Anterior cingulate cortex (tissue), 58 donors: ENCODE results near the gene DYRK3.

Experiments used
- DNase-seq, 58 donors: peaks; one replicate each; lab custom pipeline; 2025; lab: John Stamatoyannopoulos, UW

The DYRK3 gene

DNA sequence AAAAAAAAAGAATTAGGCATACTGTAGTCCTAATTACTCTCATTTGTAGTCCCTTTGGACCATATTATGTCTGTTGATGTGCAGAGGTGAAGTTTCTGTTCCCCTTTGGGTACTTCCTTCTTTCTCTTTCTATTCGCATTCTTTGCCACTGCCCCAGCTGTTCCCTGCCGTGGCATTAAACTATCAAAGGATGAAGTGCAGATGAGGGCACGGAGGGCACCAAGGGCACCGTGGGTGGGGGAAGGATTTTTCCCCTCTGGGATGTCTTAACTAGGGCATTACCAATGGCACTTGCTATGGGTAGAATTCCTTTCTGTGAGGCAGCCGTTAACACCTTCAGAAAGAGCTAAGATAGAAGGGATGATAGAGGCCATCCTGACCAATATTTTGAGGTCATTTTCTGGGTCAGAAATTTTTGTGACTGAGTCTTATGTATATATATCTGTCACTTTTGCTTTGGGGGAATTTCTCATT lies 44.4 kb downstream of the DYRK3 start:
- DNase-seq = peak in 1 of 58 donors; percentile 18

DNA sequence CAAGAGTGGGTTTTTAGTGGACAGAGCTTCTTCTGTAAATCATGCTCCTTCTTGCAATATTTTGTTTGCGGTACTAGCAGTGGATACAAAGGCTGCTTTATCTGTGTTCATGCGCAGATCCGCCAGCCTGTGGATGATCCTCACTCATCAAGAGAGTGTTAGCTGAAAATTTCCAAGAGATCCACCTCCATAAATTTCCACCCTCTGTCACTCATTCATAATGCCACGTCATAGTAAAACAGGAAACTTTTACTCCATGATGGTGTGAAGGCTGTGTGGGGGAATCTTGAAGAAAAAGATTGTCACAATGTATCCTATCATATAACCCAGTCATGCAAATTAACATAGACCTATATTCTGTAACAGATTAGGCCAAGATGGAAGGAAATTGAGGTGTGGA lies 44.9 kb downstream of the DYRK3 start:
- DNase-seq = peak in 7 of 58 donors; percentile 5 to 43 (median 16)

- no peak for DNase-seq
Measured at GRCh38 chr1:206681359-206681758, 46.0 kb downstream of the DYRK3 start.

GRCh38 chr1:206682111-206682510 lies 46.8 kb downstream of the DYRK3 start:
- no peak for DNase-seq

GRCh38 chr1:206683313-206683712 lies 48.0 kb downstream of the DYRK3 start:
- DNase-seq = no peak

- DNase-seq = no peak
Measured at GRCh38 chr1:206684003-206684402, 48.7 kb downstream of the DYRK3 start.

DNA sequence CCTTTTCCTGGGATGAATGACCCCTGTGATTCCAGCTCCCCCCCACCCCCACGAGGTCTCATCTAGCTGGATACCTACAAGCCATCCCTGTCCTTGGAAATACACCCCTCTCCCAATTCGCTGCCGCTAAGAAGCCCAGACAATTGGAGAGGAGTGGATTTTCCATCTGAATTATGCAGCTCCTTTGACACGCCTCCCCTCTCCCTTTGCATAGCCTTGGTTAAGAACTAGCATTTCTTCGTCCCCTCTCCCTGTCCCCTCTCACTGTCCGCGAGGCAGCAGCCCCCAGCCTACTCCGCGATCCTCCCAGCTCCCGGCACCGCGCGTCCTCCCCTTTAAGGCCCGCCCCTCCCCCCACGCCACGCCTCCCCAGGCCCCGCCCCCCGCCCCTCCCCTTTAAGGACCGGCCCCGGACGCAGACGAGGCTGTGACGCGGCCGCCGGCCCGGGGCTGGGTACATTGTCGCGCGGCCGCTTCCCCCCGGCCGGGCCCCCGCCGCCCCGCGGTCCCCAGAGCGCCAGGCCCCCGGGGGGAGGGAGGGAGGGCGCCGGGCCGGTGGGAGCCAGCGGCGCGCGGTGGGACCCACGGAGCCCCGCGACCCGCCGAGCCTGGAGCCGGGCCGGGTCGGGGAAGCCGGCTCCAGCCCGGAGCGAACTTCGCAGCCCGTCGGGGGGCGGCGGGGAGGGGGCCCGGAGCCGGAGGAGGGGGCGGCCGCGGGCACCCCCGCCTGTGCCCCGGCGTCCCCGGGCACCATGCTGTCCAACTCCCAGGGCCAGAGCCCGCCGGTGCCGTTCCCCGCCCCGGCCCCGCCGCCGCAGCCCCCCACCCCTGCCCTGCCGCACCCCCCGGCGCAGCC lies 49.4 kb downstream of the DYRK3 start, which contains the start of gene MAPKAPK2:
TSS of gene MAPKAPK2 (plus strand) at position 428 of the 856 bp plus-strand sequence. CDS start at position 753, 325 bp downstream.
- DNase-seq = peak in 55 of 58 donors; percentile 18 to 85 (median 73)

- peak in 9 of 58 donors; percentile 14 to 49 (median 35) for DNase-seq
Measured at GRCh38 chr1:206685334-206685768, 50.0 kb downstream of the DYRK3 start.

DNA sequence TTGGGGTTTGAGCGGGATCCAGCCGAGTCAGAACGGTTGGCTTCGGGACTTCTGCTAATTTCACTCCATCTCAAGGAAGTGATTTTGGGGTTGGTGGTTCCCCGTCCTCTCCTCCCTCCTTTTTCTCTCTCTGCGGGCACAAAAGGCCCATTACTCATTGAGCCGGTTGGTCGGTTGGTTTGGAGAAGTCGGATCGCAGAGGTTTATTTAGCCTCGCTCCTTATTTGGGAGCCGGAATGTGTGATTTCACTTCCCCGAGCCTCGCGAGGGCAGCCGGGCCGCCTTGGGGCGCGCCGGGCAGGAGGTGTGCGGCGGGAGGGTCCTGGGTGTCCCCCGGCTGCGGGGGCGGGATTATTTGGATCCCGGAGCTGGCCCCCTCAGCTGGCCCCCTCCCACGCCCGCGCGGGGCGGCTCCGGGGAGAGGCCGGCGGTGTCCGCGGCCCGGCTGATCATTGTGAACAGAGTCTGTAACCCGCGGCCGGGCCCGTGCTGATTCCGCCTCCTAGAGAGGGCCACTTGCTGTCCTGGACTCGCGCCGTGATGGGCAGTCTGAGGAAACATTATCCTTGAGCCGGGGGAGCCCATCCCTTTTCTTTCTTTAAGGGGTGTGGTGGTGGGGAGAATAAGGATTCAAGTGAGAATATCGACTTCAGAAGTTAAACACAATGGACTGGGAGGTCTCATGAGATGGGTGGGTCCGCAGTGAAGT lies 50.6 kb downstream of the DYRK3 start:
- DNase-seq = peak in 14 of 58 donors; percentile 19 to 49 (median 38)

GRCh38 chr1:206686478-206687249 lies 51.3 kb downstream of the DYRK3 start:
- DNase-seq = no peak

GRCh38 chr1:206687251-206687914 lies 52.0 kb downstream of the DYRK3 start:
- no peak for DNase-seq

DNA sequence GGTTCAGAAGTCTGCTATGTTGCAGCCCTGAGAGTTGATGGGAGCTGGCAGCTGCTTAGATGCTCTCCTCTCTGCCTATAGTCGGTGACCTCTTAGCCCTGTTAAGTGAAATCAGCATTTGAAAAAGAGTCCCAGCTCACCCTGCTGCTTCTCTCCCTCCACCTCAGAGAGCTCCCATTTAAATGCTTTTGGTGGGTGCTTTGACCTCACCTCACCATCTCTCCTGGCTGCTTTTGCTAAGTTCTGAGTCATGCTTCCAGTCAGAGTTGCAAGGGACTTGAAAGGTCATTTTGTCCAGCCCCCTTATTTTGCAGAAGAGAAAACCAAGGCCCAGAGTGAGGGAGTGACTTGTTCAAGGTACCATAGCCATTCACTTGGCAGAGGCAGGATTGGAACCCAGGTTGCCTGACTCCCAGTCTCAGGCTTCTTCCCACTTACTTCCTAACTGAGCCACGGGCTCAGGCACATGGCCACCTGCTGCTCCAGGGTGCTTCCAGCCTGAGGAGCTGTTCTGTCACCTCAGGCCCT lies 52.6 kb downstream of the DYRK3 start:
- DNase-seq = no peak

DNA sequence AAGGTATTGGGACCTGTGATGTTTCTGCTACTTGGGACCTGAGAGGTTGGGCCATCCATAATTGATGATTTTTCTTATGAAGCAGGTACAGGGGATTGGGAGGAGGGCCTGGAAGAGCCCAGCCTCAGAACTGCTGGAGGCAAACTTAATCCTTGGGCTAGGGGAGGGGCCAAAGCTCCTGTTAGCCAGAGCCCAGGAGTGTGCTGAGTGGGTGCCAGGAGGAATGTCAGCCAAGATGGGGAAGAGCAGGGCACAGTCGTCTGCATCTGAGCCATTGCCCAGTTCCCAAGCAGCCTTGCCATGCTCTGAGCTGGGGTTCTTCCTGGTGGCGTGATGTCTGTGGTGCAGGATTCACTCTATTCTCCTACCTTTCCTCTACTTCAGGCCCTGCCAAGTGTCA lies 55.2 kb downstream of the DYRK3 start:
- peak in 31 of 58 donors; percentile 12 to 67 (median 33) for DNase-seq

- DNase-seq = peak in 2 of 58 donors; percentile 12 to 19
Measured at GRCh38 chr1:206691604-206692003, 56.3 kb downstream of the DYRK3 start.

- DNase-seq = peak in 33 of 58 donors; percentile 14 to 65 (median 37)
Measured at GRCh38 chr1:206693029-206693428, 57.7 kb downstream of the DYRK3 start.

- DNase-seq = peak in 1 of 58 donors; percentile 26
Measured at GRCh38 chr1:206693592-206693991, 58.3 kb downstream of the DYRK3 start.

DNA sequence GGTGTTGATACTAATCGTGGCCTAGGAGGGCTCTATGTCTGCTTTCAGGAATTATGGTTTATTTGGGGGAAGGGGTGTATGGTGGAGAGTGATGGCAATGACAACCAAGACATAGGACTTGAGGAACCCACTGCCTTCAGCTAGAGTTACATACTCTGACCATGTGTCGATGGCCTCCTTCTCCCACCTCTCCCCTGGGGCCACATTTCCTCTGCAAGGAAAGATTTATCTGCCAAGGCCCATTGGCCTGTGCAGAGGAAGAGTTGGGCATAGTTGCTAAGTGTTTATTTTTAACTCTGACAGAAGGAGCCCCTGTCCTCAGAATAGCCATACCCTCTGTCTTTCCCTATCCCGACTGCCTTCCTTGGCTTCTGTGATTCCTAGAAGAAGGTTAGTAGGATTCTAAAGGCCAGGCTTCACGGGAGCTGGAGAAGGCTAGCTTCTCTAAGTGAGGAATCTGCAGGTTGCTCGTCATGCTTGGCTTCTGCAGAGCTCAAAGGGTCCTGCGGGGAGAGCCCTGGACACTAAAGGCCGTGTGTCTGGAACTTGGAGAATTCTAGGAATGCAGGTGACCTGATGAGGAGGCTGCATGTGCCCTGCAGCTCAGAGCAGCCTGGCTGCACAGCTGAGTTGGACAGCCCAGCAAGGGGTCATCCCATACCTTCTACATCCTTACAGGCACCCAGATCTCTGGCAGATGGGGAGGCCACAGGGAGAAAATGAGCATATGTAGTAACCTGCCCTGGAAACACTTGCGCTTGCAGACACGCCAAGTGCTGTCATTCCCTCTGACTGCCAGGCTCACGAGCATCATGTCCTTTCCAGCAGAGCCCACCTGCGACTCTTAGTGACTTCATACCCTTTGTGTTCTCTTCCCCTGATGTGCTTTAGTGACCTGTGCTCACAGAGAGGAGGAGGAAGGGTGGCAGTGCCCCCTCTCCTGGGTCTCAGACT lies 59.1 kb downstream of the DYRK3 start:
- no peak for DNase-seq

DNA sequence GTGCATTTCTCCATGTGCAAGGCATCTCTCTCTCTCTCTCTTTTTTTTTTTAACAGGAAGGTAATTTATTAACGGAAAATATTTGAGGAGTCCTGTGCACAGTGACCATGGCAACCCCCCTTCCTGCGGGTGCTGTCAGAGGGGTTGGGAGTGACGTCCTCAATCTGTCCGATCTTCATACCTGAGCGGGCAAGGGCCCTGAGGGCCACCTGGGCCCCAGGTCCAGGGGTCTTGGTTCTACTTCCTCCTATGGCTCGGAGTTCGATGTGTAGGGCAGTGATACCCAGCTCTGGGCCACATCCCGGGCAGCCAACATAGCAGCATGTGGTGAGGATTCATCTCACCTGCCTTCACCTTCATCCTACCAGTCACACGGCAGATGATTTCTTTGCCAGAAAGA lies 60.4 kb downstream of the DYRK3 start:
- DNase-seq = no peak
